DLD1 (cell line): Measurements from ENCODE around the gene DNAJC1.

Experiments used
- in situ Hi-C: cut with HindIII; loops from 2 replicates; pipeline ENCODE4 v1.10.0; 2017; ENCODE audit warnings: low sequenced_read_pairs

DNAJC1 gene

DNA sequence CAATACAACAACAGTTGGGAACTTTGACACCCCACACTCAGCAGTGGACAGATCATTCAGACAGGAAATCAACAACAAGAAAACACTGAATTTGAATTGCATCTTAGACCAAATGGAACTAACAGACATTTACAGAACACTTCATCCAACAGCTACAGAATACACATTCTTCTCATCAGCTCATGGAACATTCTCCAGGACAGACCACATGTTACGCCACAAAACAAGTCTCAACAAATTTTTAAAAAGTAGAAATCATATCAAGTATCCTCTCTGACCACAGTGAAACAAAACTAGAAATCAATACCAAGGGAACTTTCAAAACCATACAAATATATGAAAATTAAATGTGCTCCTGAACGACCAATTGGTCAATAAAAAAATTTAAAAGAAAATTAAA lies 212.3 kb downstream of the DNAJC1 start:
- in situ Hi-C loops, result no loop called here

DNA sequence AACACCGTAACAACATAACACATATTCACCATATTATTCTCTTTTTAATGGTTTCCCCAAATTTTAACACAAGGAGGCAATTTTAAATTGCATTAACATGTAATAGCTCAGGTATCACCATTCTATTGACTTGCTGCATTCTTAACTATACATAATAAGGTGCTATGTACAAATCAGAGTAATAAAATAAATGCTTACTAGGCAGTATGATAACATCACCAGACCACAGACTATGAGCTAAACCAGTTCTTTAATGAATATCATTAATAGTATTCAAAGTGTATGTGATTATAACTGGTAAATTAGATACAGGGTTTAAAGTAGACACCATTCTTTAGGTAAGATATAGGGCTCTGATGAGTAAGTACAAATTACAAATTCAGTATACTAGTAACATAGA lies 226.6 kb downstream of the DNAJC1 start:
- in situ Hi-C loops, result no loop called here

GRCh38 chr10:21771219-21771618 lies 232.3 kb downstream of the DNAJC1 start:
- in situ Hi-C loops, result no loop called here

- in situ Hi-C loops, result no loop called here
Observed at GRCh38 chr10:21769041-21769440, 234.5 kb downstream of the DNAJC1 start.

DNA sequence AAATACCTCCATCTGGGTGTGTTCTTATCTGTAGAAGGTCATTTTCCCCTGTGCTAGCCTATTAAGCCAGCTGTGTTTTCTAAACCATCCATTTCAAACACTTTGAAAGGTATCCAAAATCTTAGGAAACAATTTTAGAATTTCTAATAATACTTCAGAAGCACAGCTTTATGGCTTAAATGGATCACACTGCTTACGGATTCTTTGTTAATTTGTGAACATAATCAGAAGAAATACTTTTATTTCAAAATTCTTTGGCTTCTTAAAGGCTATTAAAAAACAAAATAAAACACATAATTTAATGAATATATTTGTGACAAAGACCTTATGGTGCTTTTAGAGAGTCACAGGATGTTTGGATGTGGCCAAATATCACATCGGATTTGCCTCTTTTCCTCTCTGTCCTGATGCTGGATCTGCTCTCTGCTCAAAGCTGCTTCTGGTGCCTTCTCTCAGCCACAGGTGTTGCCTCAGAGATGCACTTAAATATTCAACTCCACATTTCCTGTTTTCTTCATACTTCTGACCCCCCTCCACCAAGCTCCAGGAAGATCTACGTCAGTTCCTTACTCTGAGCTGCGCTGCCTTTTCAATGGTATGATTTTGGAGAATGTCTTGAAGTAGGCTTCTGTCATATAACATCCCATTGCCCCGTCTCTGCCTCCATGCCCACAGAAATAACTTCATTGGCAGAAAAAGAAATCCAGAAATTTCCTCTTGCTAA lies 238.9 kb downstream of the DNAJC1 start:
- in situ Hi-C loops, result no loop called here

GRCh38 chr10:21760332-21760731 lies 243.2 kb downstream of the DNAJC1 start:
- in situ Hi-C loops, result no loop called here

GRCh38 chr10:21759232-21759631 lies 244.3 kb downstream of the DNAJC1 start:
- in situ Hi-C loops, result no loop called here

- in situ Hi-C loops, result no loop called here
Observed at GRCh38 chr10:21758696-21759095, 244.8 kb downstream of the DNAJC1 start.

GRCh38 chr10:21758239-21758638 lies 245.3 kb downstream of the DNAJC1 start:
- in situ Hi-C loops, result no loop called here

GRCh38 chr10:21757185-21757901 lies 246.2 kb downstream of the DNAJC1 start:
- in situ Hi-C loops, result no loop called here

GRCh38 chr10:21756707-21757106 lies 246.8 kb downstream of the DNAJC1 start:
- in situ Hi-C loops, result no loop called here

- in situ Hi-C loops, result no loop called here
Observed at GRCh38 chr10:21754410-21755011, 249.0 kb downstream of the DNAJC1 start.

DNA sequence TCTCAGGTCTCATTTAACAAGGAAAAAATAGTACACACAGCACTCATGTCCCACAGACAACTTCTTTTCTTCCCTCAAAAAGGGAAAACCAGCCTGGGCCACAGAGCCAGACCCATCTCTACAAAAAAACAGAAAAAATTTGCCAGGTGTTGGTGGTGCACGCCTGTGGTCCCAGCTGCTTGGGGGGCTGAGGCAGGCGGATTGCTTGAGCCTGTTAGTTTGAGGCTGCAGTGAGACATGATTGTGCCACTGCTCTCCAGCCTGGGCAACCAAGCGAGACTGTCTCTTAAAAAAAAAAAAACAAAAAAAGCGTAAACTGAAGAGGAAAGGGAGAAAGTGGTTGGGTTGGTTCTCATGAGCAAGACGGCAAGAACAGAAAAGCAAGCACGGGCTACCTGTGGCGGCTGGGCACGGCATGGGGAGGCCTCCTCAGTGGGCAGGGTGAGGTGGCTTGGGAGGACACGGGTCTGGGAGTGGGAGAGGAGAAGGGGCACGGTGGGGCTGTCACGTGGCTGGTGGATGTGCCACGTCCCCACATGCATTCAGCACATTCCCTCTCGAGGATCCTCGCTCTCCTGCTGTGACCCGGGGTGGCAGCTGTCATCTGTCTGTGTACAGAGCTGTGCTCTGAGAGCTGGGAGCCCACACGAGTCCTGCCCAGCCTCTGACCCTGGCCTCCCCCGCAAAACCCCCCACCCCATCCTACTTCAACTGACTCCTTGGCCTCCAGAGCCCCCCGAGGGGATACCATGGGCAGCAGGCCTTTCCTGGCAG lies 249.8 kb downstream of the DNAJC1 start:
- in situ Hi-C loops, result no loop called here

DNA sequence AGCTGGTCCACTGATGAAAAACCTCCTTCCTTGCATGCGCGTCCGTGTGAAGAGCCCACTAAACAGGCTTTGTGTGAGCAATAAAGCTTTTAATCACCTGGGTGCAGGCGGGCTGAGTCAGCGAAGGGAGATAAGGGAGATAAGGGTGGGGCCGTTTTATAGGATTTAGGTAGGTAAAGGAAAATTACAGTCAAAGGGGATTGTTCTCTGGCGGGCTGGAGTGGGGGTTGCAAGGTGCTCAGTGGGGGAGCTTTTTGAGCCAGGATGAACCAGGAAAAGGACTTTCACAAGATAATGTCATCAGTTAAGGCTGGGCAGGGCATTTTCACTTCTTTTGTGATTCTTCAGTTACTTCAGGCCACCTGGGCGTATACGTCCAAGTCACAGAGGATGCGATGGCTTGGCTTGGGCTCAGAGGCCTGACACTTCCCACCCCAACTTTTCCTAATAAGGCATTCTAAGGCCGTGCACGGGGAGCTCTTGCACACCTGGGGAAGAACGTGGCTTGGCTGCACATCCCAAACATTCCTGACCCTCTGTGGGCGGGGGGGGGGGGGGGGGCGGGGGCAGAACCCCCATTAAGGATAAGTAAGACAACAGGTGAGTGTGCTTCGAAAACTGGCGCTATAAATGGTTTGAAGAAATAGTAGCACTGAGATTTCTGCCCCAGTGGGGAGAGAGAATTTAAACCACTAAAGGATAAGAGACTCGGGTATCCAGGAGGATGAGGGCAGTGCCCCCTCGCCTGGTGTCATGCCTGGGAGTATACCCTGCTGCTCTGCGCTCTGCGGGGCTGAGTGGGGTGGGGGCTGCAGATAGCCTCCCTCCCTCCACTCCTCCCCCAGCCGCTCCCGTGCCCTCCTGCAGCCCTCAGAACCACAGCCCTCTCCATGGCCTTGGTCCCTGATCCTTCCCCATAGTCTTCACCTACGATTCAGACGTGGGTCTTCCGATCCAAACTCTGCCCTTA lies 251.9 kb downstream of the DNAJC1 start:
- in situ Hi-C loops, result no loop called here

GRCh38 chr10:21750424-21750823 lies 253.1 kb downstream of the DNAJC1 start:
- in situ Hi-C loops, result no loop called here

DNA sequence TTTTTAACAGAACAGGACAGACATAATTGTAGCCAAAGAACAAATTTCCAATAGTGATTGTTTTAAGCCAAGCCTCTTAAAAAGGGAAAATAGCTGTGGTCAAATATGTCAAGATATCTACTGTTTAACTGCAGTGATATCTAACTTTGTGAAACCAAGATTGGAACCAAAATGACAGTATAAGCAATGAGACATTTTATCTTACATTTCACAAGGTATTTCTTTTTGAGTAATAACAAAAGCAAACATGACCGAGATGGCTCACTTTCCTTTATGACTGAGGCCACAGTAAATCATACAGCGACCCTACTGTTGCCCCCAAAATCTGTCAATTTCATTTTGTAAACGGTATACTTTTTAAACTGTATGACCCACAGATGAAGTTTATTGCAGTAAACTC lies 253.7 kb downstream of the DNAJC1 start:
- in situ Hi-C loops, result no loop called here

GRCh38 chr10:21747809-21748208 lies 255.7 kb downstream of the DNAJC1 start:
- in situ Hi-C loops, result no loop called here

GRCh38 chr10:21746118-21746517 lies 257.4 kb downstream of the DNAJC1 start:
- in situ Hi-C loops, result no loop called here

DNA sequence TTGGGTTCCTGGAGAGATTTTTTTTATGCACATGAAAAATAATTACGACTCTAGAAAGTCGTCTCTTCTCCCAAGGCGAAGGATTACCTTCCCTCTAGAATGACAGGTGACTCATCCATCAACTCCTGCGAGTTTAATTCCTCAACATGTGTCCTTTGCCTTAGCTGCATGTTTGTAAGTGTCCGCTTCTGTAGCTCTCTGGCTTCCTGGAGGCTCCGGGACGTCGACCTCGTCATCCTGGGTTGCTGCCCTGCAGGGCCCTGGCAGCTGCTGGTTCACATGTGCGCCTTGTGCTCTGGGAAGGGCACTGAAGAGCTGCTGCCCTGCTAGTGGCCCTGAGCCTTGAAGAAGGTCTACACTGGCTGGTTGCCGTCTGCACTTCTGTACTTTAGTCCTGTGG lies 259.3 kb downstream of the DNAJC1 start:
- in situ Hi-C loops, result no loop called here

GRCh38 chr10:21742740-21743412 lies 260.7 kb downstream of the DNAJC1 start:
- in situ Hi-C loops, result no loop called here
